ENCODE data around the gene HJURP.

DNA sequence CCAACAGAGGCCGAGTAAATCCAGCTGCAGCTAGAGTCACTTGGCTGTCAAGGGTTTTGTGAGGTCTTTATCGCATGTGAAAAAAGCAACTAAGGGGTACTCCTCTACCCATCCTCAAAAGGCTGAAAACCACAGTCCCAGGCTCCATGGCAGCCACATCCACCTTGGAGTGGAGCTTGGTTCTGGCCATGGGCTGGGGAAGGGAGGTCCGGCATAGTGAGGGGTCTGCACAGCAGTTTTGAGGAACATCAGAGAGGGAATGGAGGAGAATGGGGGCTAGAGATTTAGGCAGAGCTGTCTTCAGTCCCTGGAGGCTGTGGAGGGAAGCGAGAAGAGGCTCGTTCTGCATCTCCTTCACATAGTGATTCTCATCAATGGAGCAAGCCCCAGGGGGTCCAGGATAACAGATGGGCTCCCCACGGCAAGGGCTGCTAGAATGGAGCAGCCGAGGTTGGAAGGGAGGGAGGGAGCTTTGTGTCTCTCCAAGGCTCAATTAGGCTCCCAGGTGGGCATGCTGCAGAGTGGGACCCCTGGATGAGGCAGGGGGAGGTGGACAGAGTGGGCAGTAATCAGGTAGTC is 55.2 kb downstream of the HJURP start:
- TF ChIP-seq POLR2AphosphoS5 (IDR thresholded peaks at IDR 0.05; ENCODE audit: low read depth): no peak
- TF ChIP-seq, protein P1, sequence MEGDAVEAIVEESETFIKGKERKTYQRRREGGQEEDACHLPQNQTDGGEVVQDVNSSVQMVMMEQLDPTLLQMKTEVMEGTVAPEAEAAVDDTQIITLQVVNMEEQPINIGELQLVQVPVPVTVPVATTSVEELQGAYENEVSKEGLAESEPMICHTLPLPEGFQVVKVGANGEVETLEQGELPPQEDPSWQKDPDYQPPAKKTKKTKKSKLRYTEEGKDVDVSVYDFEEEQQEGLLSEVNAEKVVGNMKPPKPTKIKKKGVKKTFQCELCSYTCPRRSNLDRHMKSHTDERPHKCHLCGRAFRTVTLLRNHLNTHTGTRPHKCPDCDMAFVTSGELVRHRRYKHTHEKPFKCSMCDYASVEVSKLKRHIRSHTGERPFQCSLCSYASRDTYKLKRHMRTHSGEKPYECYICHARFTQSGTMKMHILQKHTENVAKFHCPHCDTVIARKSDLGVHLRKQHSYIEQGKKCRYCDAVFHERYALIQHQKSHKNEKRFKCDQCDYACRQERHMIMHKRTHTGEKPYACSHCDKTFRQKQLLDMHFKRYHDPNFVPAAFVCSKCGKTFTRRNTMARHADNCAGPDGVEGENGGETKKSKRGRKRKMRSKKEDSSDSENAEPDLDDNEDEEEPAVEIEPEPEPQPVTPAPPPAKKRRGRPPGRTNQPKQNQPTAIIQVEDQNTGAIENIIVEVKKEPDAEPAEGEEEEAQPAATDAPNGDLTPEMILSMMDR (IDR thresholded peaks at IDR 0.05; ENCODE audit: insufficient read depth, low read length): no peak
